RPMI7951 (cell line): ENCODE results near the gene SSR4. TPM values are rescaled to one million over a fixed set of nuclear protein-coding genes. Genes with fewer than 3 reads are reported as not detected.

ENCODE experiments used
- DNase-seq: peaks from one replicate; pipeline ENCODE4 v3.0.0-alpha.2; 2012; ENCODE audit warnings: low read depth
- total RNA-seq: library from RNA; depleted of rRNA; stranded (reverse); fragments of >200 nt; shearing (Covaris generic); gene quantifications from 2 replicates; pipeline ENCODE4 v1.2.3, GENCODE V29; 2014

SSR4 gene
- total RNA-seq, 1 experiment from 2014 or later: 203 TPM

GRCh38 chrX:153769158-153769864, 25.2 kb upstream of the SSR4 start:
- no peak for DNase-seq

GRCh38 chrX:153769865-153770600, 24.4 kb upstream of the SSR4 start:
- DNase-seq: no peak

GRCh38 chrX:153770601-153771414, 23.7 kb upstream of the SSR4 start:
- DNase-seq: no peak

- no peak for DNase-seq
These were observed 22.8 kb upstream of the SSR4 start for GRCh38 chrX:153771415-153772315.

- no peak for DNase-seq
These were observed 21.9 kb upstream of the SSR4 start for GRCh38 chrX:153772316-153773217.

GRCh38 chrX:153773218-153773611, 21.3 kb upstream of the SSR4 start:
- DNase-seq: no peak

- no peak for DNase-seq
These were observed 20.5 kb upstream of the SSR4 start for GRCh38 chrX:153773741-153774575.

GRCh38 chrX:153774576-153775292, 19.7 kb upstream of the SSR4 start:
- no peak for DNase-seq

- DNase-seq: no peak
These were observed 19.0 kb upstream of the SSR4 start for GRCh38 chrX:153775293-153776119.

- DNase-seq: no peak
These were observed 18.3 kb upstream of the SSR4 start for GRCh38 chrX:153776120-153776599.

- DNase-seq: no peak
These were observed 17.8 kb upstream of the SSR4 start for GRCh38 chrX:153776611-153777045.

GRCh38 chrX:153777261-153778090, 17.0 kb upstream of the SSR4 start:
- no peak for DNase-seq

GRCh38 chrX:153778181-153778580, 16.3 kb upstream of the SSR4 start:
- DNase-seq: no peak

- no peak for DNase-seq
These were observed 15.8 kb upstream of the SSR4 start for GRCh38 chrX:153778684-153779101.

GRCh38 chrX:153779891-153780677, 14.4 kb upstream of the SSR4 start:
- DNase-seq: no peak
